Kidney (tissue), 14 donors: ENCODE measurements around the gene IVNS1ABP. TPM values are rescaled to one million over a fixed set of nuclear protein-coding genes. Genes with fewer than 3 reads are reported as not detected.

Experiments used
- DNase-seq, 5 donors: peaks; one replicate each; pipeline ENCODE4 v3.0.0-alpha.2; 2013 to 2020
- FAIRE-seq: peaks from 2 replicates; lab custom pipeline; 2012; peaks lifted over from hg19 to GRCh38; lab: Jason Lieb, UNC
- H3K27ac ChIP-seq, 2 donors: one replicate each; pipeline ENCODE4 v1.7.0; 2013; ENCODE audit warnings: low read depth in 2 of 2, low read length in 2 of 2, inconsistent platforms in 1 of 2
- H3K27me3 ChIP-seq: one replicate; pipeline ENCODE4 v1.7.1; 2013; ENCODE audit warnings: low read length, inconsistent platforms; ENCODE audit not compliant: control insufficient read depth, insufficient read depth
- H3K36me3 ChIP-seq, 3 donors: one replicate each; pipeline versions ENCODE4 v1.7.0 to v1.7.1; 2013; ENCODE audit warnings: low read length in 3 of 3, control low read depth in 1 of 3, inconsistent platforms in 1 of 3; ENCODE audit not compliant: insufficient read depth in 3 of 3, control insufficient read depth in 2 of 3
- H3K4me1 ChIP-seq, 3 donors: one replicate each; pipeline versions ENCODE4 v1.7.0 to v1.7.1; 2013; ENCODE audit warnings: low read length in 3 of 3, inconsistent platforms in 1 of 3, low read depth in 1 of 3; ENCODE audit not compliant: control insufficient read depth in 2 of 3, insufficient read depth in 2 of 3
- H3K4me3 ChIP-seq, 3 donors: one replicate each; pipeline versions ENCODE4 v1.7.0 to v1.8.1; 2013; ENCODE audit warnings: low read length in 3 of 3, control low read depth in 1 of 3, inconsistent platforms in 1 of 3
- H3K9ac ChIP-seq, 3 donors: one replicate each; pipeline versions ENCODE4 v1.7.0 to v1.7.1; 2013; ENCODE audit warnings: low read length in 3 of 3, control low read depth in 1 of 3, inconsistent platforms in 1 of 3
- H3K9me3 ChIP-seq, 3 donors: one replicate each; pipeline versions ENCODE4 v1.7.0 to v1.7.1; 2013; ENCODE audit warnings: low read length in 3 of 3, control low read depth in 1 of 3, inconsistent platforms in 1 of 3; ENCODE audit not compliant: control insufficient read depth in 2 of 3, insufficient read depth in 1 of 3
- intact Hi-C: fragments of 100-400 bp; cut with DNase I; formaldehyde crosslinking; loops from one replicate; pipeline ENCODE4 v1.11.1; 2022
- polyA plus RNA-seq: library from polyadenylated mRNA; stranded (reverse); fragments of 350-450 nt; fragmentation: Illumina TruSeq; extraction: RNeasy Lipid Tissue Mini Kit (QIAGEN cat#74804); gene quantifications from one replicate; pipeline ENCODE4 v1.2.3, GENCODE V29; 2014; ENCODE audit warnings: low read depth, low replicate concordance; ENCODE audit not compliant: insufficient read depth
- total RNA-seq: library from RNA; stranded (reverse); fragmentation: NEBNext Ultra II Directional; extraction: Animal tissue kit (Norgen Biotek cat#: 25700); gene quantifications from one replicate; pipeline ENCODE4 v1.2.1, GENCODE V29; 2021
- TF ChIP-seq, protein P1 (sequence below): IDR thresholded peaks from 3 replicates; pipeline ENCODE4 v1.5.1; 2012; ENCODE audit warnings: mild to moderate bottlenecking, moderate library complexity, borderline replicate concordance; ENCODE audit not compliant: insufficient read depth; ENCODE audit errors: extremely low read depth
- donor health status: control.
- donor health status: control.
- donor health status: control.
- donor health status: control.
- donor health status: control.
- donor health status: DM: yes; HTN: yes; CAD: no.
- donor health status: Normal renal cell carcinoma (clear cell type).

IVNS1ABP gene
- total and polyA plus RNA-seq, 2 donors from 2014 or later, result 115 to 198 TPM

DNA sequence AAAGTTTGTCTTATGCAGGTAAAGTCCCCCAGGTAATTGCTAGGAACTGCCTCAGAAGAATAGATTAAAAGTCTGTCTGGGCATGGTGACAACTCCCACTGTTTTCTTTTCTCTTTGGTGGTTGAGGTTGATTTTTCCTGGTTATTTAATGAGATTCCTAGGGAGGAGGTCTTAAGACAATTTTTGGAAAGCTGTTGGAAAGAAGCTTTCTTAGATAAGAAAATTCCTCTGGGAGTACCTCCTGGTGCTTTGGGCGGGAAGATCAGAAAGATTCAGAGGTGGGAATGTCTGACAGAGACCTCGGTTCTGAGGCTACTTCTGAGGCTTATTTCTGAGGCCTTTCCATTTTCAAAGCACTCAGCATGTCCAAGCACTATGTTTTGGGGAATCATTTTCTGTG is 25.0 kb upstream of the IVNS1ABP start:
- Histone ChIP-seq H3K27ac (no peak overlapping the region), H3K9me3 (no peaks in the 10 kb centered on the region), H3K27me3 (no peaks in the 10 kb centered on the region), H3K9ac (no peak overlapping the region), H3K4me3 (no peak overlapping the region), H3K36me3 (no peaks in the 10 kb centered on the region), H3K4me1 (peaks cover 0 to 5% (median 0%) of the 10 kb centered on the region in 3 donors)
- DNase-seq (no peak), FAIRE-seq (no peak)
- intact Hi-C loops, result no loop called here
- TF ChIP-seq, protein P1, sequence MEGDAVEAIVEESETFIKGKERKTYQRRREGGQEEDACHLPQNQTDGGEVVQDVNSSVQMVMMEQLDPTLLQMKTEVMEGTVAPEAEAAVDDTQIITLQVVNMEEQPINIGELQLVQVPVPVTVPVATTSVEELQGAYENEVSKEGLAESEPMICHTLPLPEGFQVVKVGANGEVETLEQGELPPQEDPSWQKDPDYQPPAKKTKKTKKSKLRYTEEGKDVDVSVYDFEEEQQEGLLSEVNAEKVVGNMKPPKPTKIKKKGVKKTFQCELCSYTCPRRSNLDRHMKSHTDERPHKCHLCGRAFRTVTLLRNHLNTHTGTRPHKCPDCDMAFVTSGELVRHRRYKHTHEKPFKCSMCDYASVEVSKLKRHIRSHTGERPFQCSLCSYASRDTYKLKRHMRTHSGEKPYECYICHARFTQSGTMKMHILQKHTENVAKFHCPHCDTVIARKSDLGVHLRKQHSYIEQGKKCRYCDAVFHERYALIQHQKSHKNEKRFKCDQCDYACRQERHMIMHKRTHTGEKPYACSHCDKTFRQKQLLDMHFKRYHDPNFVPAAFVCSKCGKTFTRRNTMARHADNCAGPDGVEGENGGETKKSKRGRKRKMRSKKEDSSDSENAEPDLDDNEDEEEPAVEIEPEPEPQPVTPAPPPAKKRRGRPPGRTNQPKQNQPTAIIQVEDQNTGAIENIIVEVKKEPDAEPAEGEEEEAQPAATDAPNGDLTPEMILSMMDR, result no peak

GRCh38 chr1:185341196-185341781 is 24.2 kb upstream of the IVNS1ABP start:
- Histone ChIP-seq H3K9ac (no peak overlapping the region), H3K4me1 (peaks cover 0 to 4% (median 0%) of the 10 kb centered on the region in 3 donors), H3K27ac (no peak overlapping the region), H3K4me3 (no peak overlapping the region), H3K27me3 (no peaks in the 10 kb centered on the region), H3K9me3 (no peaks in the 10 kb centered on the region), H3K36me3 (no peaks in the 10 kb centered on the region)
- DNase-seq, result no peak
- intact Hi-C loops, result no loop called here
- no peak for FAIRE-seq
- TF ChIP-seq, protein P1, result no peak

DNA sequence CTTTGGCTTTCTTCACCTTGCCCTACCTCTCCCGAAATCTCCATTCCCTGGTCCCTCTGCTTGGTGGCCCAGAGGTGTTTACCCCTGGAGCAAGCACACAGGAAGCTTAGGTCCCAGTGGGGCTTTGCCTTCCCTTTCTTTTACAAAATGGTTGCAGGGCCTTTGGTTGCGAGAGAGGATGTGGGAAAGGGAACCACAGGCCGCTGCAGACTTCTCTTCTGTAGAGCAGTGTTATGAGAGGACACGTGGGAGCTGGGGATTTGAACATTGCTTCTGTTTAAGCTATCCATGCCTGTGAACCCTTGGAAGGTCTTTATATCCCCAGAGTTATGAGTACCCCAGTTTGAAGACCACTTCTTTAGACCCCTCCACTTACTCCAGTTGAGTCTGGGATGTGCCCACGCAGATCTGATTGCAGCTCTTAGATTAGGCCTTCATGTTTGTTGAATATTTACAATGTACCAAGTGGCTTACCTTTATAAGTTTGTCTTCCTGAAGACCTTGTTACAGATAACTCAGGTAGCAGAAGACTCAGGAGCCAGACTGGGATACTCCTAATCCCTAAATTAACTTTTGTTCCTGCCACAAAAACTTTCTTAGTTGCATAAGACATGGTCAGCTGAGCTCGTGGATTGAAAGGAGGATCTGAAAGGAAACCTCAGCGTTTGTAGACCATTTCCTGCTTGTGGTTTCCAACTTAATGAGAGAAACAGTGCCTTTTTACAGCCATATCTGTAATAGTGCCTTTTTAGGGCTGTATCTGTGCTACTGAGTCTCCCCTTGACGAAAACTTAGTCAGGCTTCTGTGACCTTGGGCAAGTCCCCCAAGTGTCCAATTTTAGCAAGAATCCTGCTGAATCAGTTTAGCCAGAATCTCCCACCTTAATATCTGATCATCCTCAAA is 21.9 kb upstream of the IVNS1ABP start:
- H3K27ac ChIP-seq, result no peak overlapping the region
- no peaks in the 10 kb centered on the region for H3K27me3 ChIP-seq
- no peak overlapping the region for H3K9ac ChIP-seq
- H3K4me3 ChIP-seq, result no peak overlapping the region
- H3K9me3 ChIP-seq, result no peaks in the 10 kb centered on the region
- FAIRE-seq (no peak), DNase-seq (no peak)
- H3K36me3 ChIP-seq, result no peaks in the 10 kb centered on the region
- intact Hi-C loops, result no loop called here
- TF ChIP-seq, protein P1, result no peak
- H3K4me1 ChIP-seq, result no peaks in the 10 kb centered on the region
